RWPE2 (cell line): ENCODE data around the gene SERINC1.
"Not testable (repeated sequence)": the region's sequence is repeated elsewhere in the genome, so short reads cannot be mapped to it uniquely, and the experiment has no call there.

ENCODE experiments used
- ATAC-seq: fragments of 200-7000 bp; cut with Tn5 transposase; 3 replicates; pipeline ENCODE4 v1.9.1; 2021; ENCODE audit warnings: low read depth
- DNase-seq: peaks from one replicate; pipeline ENCODE4 v3.0.0-alpha.2; 2020; ENCODE audit warnings: low spot score
- H3K27ac ChIP-seq: fragments of 450-650 bp; 2 replicates; pipeline ENCODE4 v1.5.1; 2017; ENCODE audit warnings: mild to moderate bottlenecking; ENCODE audit not compliant: poor library complexity, severe bottlenecking
- H3K27me3 ChIP-seq: fragments of 250-450 bp; sonication (Bioruptor Pico); 2 replicates; pipeline ENCODE4 v1.5.1; 2021; ENCODE audit warnings: mild to moderate bottlenecking, moderate library complexity; ENCODE audit not compliant: insufficient read depth, poor library complexity, severe bottlenecking
- H3K36me3 ChIP-seq: fragments of 250-450 bp; sonication (Bioruptor Pico); 2 replicates; pipeline ENCODE4 v1.5.1; 2020; ENCODE audit warnings: low read depth, mild to moderate bottlenecking, moderate library complexity
- H3K4me1 ChIP-seq: fragments of 250-450 bp; sonication (Bioruptor Pico); 2 replicates; pipeline ENCODE4 v1.5.1; 2021; ENCODE audit warnings: mild to moderate bottlenecking, moderate library complexity; ENCODE audit not compliant: insufficient read depth, poor library complexity, severe bottlenecking
- H3K4me3 ChIP-seq: fragments of 250-450 bp; sonication (Bioruptor Pico); 2 replicates; pipeline ENCODE4 v1.5.1; 2021; ENCODE audit warnings: mild to moderate bottlenecking, moderate library complexity; ENCODE audit not compliant: severe bottlenecking
- H3K9me3 ChIP-seq: fragments of 250-450 bp; sonication (Bioruptor Pico); 2 replicates; pipeline ENCODE4 v1.5.1; 2021; ENCODE audit warnings: mild to moderate bottlenecking, moderate library complexity; ENCODE audit not compliant: severe bottlenecking
- TF ChIP-seq, protein P1 (sequence below): fragments of 450-650 bp; IDR thresholded peaks from one replicate; pipeline ENCODE4 v1.5.1; 2017; ENCODE audit warnings: mild to moderate bottlenecking, moderate library complexity; ENCODE audit not compliant: poor library complexity, severe bottlenecking

SERINC1 gene

DNA sequence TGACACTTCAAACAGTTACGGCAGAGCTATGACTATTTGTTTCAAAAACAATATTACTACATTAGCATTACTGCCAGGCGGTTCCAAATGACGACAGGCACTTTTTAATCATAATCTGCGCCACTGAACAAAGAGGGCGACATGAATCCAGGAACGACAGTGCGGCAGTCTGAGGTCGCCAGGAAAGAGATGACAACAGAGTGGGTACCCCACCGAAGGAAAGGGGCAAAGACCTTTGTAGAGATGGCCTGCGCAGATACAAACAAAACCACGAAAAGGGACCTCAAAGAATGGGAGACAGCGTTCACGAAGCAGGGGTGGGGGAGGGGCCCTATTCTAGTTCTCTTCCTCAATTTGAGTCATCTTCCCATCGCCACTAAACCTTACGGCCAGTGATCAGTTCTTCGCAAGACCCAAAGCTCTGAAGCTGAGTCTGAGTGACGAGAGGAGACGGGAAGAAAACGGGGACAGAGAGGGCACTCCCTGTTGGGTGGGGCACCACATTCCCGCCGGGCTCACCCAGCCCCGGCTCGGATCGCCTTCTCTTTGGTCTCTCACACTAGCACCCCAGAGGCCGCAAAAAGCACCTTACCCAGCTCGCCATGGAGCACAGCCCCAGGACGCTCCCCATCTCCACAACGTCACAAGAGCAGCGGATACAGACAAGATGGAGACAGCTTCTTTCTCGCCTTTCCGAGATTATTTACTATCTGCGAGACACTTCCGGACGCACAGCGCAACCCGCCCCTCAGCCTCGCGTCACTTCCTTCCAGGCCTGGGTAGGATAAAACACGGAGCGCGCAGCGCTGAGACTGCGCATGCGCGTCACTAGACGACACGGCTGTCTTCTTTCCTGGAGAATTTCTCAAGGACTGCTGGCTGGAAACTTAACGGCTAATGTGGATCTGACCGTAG, at the start of gene SERINC1:
Gene SERINC1 (minus strand): TSS at position 701 of the 915 bp plus-strand sequence. CDS start 70 bp downstream, at position 631.
- TF ChIP-seq, protein P1, sequence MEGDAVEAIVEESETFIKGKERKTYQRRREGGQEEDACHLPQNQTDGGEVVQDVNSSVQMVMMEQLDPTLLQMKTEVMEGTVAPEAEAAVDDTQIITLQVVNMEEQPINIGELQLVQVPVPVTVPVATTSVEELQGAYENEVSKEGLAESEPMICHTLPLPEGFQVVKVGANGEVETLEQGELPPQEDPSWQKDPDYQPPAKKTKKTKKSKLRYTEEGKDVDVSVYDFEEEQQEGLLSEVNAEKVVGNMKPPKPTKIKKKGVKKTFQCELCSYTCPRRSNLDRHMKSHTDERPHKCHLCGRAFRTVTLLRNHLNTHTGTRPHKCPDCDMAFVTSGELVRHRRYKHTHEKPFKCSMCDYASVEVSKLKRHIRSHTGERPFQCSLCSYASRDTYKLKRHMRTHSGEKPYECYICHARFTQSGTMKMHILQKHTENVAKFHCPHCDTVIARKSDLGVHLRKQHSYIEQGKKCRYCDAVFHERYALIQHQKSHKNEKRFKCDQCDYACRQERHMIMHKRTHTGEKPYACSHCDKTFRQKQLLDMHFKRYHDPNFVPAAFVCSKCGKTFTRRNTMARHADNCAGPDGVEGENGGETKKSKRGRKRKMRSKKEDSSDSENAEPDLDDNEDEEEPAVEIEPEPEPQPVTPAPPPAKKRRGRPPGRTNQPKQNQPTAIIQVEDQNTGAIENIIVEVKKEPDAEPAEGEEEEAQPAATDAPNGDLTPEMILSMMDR: no peak

DNA sequence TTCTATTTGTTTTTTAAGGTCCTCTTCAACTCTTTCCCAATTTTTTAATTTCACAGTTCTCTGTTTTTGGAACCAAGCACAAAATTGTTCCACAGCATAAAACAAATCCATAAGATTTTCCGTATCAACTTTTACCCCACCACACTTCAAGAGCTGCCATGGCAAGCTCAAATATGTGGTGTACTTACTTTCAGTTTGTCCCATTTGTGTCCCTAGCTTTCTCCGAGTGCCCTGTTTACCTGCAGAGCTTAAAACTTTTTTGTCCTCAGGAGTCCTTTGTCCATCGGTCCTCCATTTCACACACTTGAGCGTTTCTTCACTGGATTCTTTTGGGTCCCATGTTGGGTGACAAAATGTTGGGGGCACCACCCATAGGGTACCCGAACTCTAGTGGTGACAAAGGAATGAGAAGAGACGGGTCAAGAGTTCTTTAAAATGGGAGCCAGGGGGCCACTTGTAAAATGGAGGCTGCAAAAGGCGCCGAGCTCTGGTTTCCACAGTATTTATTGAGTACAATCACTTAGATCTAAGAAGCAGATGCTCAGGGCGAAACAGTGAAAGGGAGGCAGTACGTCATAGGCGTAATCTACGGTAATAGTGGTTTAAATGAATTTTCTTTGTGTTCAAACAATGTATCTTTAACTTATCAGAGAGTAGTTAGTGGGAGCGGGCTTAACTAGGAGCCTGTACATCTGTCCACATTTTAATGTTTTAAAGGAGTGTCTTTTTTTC, 39.8 kb upstream of the SERINC1 start:
- no peaks in the 10 kb centered on the region for H3K36me3 ChIP-seq
- H3K27ac ChIP-seq: no peak overlapping the region
- H3K9me3 ChIP-seq: peaks cover 1% of the 10 kb centered on the region
- ATAC-seq (no peak), DNase-seq (no peak)
- no peaks in the 10 kb centered on the region for H3K27me3 ChIP-seq
- H3K4me3 ChIP-seq: no peak overlapping the region
- TF ChIP-seq, protein P1: no peak
- H3K4me1 ChIP-seq: no peaks in the 10 kb centered on the region

More for the DNA sequence above, at the start of gene SERINC1:
- peak; percentile 96 for ATAC-seq
- Histone ChIP-seq H3K4me3 (peak within 1 kb of the TSS; percentile 71), H3K4me1 (peaks cover 8% of the 10 kb centered on the region), H3K27me3 (no peaks in the 10 kb centered on the region), H3K27ac (peak within 1 kb of the TSS; percentile 39), H3K9me3 (no peaks in the 10 kb centered on the region), H3K36me3 (peaks cover 31% of the 10 kb centered on the region)
- peak; percentile 86 for DNase-seq

DNA sequence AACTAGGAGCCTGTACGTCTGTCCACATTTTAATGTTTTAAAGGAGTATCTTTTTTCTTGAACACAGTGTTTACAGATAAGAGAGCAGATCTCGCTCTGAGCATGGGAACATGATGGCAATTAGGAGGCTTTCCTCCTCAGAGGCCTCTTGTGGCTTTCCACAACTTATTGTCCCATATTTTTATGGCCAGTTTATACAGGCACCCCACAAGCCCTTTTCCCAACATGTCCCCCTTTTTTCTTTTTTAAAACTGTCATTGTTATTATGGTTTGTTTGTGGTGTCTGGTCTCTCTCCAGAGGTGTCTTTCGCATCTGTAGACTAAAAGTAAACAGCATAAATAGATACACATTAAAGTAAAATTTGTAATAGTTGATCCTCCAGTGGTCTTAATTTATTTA, 33.6 kb upstream of the SERINC1 start:
- H3K4me3 ChIP-seq, H3K36me3 ChIP-seq, H3K9me3 ChIP-seq, DNase-seq, H3K27ac ChIP-seq, H3K4me1 ChIP-seq, H3K27me3 ChIP-seq, ATAC-seq: not testable (repeated sequence)

DNA sequence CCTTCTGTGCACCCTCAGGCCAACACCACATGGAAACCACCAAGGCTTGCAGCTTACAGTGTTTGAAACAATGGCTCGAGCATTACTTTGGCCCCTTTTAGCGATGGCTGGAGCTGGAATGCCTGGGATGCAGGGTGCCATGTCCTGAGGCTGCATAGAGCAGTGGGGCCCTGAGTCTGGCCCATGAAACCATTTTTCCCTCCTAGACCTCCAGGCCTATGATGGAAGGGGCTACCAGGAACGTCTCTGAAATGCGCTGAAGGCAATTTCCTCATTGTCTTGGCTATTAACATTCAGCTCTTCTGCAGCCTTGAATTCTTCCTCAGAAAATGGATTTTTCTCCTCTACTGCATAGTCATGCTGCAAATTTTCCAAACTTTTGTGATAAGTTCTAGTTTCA, 29.9 kb upstream of the SERINC1 start:
- Histone ChIP-seq H3K36me3 (no peaks in the 10 kb centered on the region), H3K9me3 (peaks cover 3% of the 10 kb centered on the region), H3K27ac (no peak overlapping the region), H3K4me3 (no peak overlapping the region), H3K27me3 (no peaks in the 10 kb centered on the region), H3K4me1 (no peaks in the 10 kb centered on the region)
- TF ChIP-seq, protein P1: no peak
- ATAC-seq (no peak), DNase-seq (no peak)

DNA sequence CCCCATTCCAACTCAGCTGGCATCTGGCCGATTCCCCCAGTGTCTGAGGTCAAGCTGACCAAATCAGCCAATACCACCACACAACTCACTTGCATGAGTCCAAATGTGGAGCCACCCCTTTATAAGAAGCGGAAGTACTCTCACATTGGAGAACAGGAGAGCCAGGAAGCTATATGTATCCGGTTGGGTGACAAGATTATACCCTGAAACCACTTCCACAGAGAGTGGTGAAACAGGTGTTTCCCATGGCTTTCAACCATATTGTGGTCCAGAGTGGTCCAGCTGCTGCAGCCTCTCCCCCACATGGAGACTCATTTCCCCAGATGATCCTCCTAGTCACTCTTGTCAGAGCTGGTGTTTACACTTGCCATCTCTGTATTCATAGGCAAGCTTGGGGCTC, 24.0 kb upstream of the SERINC1 start:
- H3K4me1 ChIP-seq: no peaks in the 10 kb centered on the region
- H3K9me3 ChIP-seq: peaks cover 3% of the 10 kb centered on the region
- DNase-seq (no peak), ATAC-seq (no peak)
- H3K36me3 ChIP-seq: no peaks in the 10 kb centered on the region
- no peak overlapping the region for H3K27ac ChIP-seq
- H3K4me3 ChIP-seq: no peak overlapping the region
- H3K27me3 ChIP-seq: no peaks in the 10 kb centered on the region
- TF ChIP-seq, protein P1: no peak
